ENCODE results near the gene RANBP17.

DNA sequence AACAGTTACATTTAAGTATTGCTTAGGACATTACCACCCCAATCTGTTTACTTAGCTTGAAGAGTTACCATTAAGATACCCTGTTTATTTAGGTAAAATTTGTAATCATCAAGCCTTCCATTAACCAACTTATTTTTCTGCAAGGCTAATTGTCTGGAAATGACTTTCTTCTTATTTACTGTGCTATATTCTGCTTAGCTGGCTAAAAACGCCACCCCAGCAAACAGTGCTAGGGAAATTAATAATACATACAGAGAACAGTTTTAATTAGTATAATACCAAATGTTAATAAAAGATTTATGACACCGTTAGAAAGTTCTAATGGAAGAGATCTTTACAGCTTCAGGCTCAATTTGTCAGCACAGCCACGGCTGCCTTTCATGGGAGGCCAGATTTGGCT lies 461.2 kb downstream of the RANBP17 start:
- TF ChIP-seq, protein P1, sequence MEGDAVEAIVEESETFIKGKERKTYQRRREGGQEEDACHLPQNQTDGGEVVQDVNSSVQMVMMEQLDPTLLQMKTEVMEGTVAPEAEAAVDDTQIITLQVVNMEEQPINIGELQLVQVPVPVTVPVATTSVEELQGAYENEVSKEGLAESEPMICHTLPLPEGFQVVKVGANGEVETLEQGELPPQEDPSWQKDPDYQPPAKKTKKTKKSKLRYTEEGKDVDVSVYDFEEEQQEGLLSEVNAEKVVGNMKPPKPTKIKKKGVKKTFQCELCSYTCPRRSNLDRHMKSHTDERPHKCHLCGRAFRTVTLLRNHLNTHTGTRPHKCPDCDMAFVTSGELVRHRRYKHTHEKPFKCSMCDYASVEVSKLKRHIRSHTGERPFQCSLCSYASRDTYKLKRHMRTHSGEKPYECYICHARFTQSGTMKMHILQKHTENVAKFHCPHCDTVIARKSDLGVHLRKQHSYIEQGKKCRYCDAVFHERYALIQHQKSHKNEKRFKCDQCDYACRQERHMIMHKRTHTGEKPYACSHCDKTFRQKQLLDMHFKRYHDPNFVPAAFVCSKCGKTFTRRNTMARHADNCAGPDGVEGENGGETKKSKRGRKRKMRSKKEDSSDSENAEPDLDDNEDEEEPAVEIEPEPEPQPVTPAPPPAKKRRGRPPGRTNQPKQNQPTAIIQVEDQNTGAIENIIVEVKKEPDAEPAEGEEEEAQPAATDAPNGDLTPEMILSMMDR (conservative IDR thresholded peaks at IDR 0.05; ENCODE audit: low read depth, low read length) = no peak
- no peak for TF ChIP-seq EZH2 (IDR thresholded peaks at IDR 0.05; ENCODE audit: borderline replicate concordance, low read depth, low read length, poor library complexity, severe bottlenecking)

Data from A673 (cell line).